Neural cell (in vitro differentiated cells): ENCODE data around the gene SYT6.

Experiments used
- EZH2 ChIP-seq: fragments of 200-600, 300-800 bp; shearing (Covaris generic), sonication (generic); IDR thresholded peaks from 2 replicates; pipeline ENCODE4 v1.6.1; 2014; ENCODE audit warnings: antibody characterized with exemption, low read length, borderline replicate concordance, mild to moderate bottlenecking; ENCODE audit not compliant: insufficient read depth, poor library complexity, severe bottlenecking
- POLR2AphosphoS5 ChIP-seq: IDR thresholded peaks from 2 replicates; pipeline ENCODE4 v1.6.1; 2012
- SMC3 ChIP-seq: fragments of 450-650 bp; conservative IDR thresholded peaks from 2 replicates; pipeline ENCODE4 v1.6.1; 2014; ENCODE audit warnings: antibody characterized with exemption, mild to moderate bottlenecking, moderate library complexity; ENCODE audit not compliant: poor library complexity
- TF ChIP-seq, protein P1 (sequence below): fragments of 450-650 bp; IDR thresholded peaks from 2 replicates; pipeline ENCODE4 v1.5.1; 2014; ENCODE audit warnings: antibody characterized with exemption, mild to moderate bottlenecking, moderate library complexity; ENCODE audit not compliant: poor library complexity, severe bottlenecking

DNA sequence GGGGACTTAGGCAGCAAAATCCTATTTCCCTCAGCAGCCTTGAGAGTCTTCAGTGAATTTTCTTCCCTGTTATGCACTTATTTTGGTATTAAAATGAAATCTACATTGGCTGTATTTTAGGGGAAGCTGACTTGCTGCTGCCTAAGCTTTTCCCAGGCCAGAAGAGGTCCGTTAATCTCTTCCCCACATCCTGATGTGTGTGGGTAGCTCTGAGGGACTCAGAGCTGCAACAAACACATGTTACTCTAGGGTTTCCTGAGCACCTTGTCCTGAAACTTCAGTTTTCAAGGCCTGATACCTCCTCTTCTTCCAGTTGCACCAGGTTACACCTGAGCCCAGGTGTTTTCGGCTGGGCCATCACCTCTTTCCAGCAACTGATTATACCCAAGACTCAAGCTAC is 51.5 kb downstream of the SYT6 start:
- TF ChIP-seq, protein P1, sequence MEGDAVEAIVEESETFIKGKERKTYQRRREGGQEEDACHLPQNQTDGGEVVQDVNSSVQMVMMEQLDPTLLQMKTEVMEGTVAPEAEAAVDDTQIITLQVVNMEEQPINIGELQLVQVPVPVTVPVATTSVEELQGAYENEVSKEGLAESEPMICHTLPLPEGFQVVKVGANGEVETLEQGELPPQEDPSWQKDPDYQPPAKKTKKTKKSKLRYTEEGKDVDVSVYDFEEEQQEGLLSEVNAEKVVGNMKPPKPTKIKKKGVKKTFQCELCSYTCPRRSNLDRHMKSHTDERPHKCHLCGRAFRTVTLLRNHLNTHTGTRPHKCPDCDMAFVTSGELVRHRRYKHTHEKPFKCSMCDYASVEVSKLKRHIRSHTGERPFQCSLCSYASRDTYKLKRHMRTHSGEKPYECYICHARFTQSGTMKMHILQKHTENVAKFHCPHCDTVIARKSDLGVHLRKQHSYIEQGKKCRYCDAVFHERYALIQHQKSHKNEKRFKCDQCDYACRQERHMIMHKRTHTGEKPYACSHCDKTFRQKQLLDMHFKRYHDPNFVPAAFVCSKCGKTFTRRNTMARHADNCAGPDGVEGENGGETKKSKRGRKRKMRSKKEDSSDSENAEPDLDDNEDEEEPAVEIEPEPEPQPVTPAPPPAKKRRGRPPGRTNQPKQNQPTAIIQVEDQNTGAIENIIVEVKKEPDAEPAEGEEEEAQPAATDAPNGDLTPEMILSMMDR, result no peak
- TF ChIP-seq POLR2AphosphoS5 (no peak), SMC3 (no peak), EZH2 (no peak)
